Mesenchymal stem cell (in vitro differentiated cells and primary cell): ENCODE measurements around the gene PDE8A.

ENCODE experiments used
- DNase-seq: peaks from one replicate; pipeline ENCODE4 v3.0.0-alpha.2; 2013
- H2AFZ ChIP-seq: one replicate; pipeline ENCODE4 v1.6.1; 2013; ENCODE audit warnings: low read depth, mild to moderate bottlenecking, control low read depth, inconsistent platforms, low read length, moderate library complexity
- H2AK5ac ChIP-seq: 2 replicates; pipeline ENCODE4 v1.6.1; 2013; ENCODE audit warnings: low read length, moderate library complexity, mild to moderate bottlenecking, inconsistent platforms; ENCODE audit not compliant: severe bottlenecking
- H2BK120ac ChIP-seq: one replicate; pipeline ENCODE4 v1.6.1; 2013; ENCODE audit warnings: low read depth, mild to moderate bottlenecking, inconsistent platforms, low read length, moderate library complexity
- H2BK12ac ChIP-seq, 2 experiments: one replicate each; pipeline ENCODE4 v1.6.1; 2013; ENCODE audit warnings: inconsistent platforms in 2 of 2, low read length in 2 of 2, mild to moderate bottlenecking in 2 of 2, moderate library complexity in 2 of 2, control low read depth in 1 of 2
- H2BK15ac ChIP-seq: one replicate; pipeline ENCODE4 v1.6.1; 2013; ENCODE audit warnings: mild to moderate bottlenecking, low read depth, inconsistent platforms; ENCODE audit not compliant: poor library complexity, severe bottlenecking
- H2BK5ac ChIP-seq: 2 replicates; pipeline ENCODE4 v1.6.1; 2013; ENCODE audit warnings: low read depth, mild to moderate bottlenecking, low read length, control low read depth, inconsistent platforms; ENCODE audit not compliant: poor library complexity, severe bottlenecking
- H3K14ac ChIP-seq, 2 experiments: one replicate each; pipeline ENCODE4 v1.6.1; 2013; ENCODE audit warnings: inconsistent platforms in 2 of 2, low read length in 2 of 2, control low read depth in 1 of 2, mild to moderate bottlenecking in 1 of 2, moderate library complexity in 1 of 2
- H3K18ac ChIP-seq, 2 experiments: one replicate each; pipeline ENCODE4 v1.6.1; 2013; ENCODE audit warnings: inconsistent platforms in 2 of 2, low read length in 2 of 2, control low read depth in 1 of 2, low read depth in 1 of 2, mild to moderate bottlenecking in 1 of 2
- H3K23ac ChIP-seq, 2 experiments: one replicate each; pipeline ENCODE4 v1.6.1; 2013; ENCODE audit warnings: inconsistent platforms in 2 of 2, low read length in 2 of 2, mild to moderate bottlenecking in 2 of 2, moderate library complexity in 2 of 2, control low read depth in 1 of 2
- H3K27ac ChIP-seq: 2 replicates; pipeline ENCODE4 v1.5.1; 2013; ENCODE audit warnings: mild to moderate bottlenecking, moderate library complexity, low read length, control low read depth, inconsistent platforms; ENCODE audit not compliant: poor library complexity, severe bottlenecking
- H3K27me3 ChIP-seq, 2 experiments: 2 replicates each; pipeline versions ENCODE4 v1.6.1 to v1.7.0; 2013; ENCODE audit warnings: low read length in 2 of 2, mild to moderate bottlenecking in 2 of 2, moderate library complexity in 2 of 2, control low read depth in 1 of 2, inconsistent platforms in 1 of 2; ENCODE audit not compliant: control insufficient read depth in 1 of 2, insufficient read depth in 1 of 2
- H3K36me3 ChIP-seq, 2 experiments: 2 replicates each; pipeline versions ENCODE4 v1.6.1 to v1.7.0; 2013; ENCODE audit warnings: low read length in 2 of 2, control low read depth in 1 of 2, inconsistent platforms in 1 of 2, low read depth in 1 of 2, mild to moderate bottlenecking in 1 of 2; ENCODE audit not compliant: insufficient read depth in 2 of 2, control insufficient read depth in 1 of 2
- H3K4ac ChIP-seq, 2 experiments: one replicate each; pipeline ENCODE4 v1.6.1; 2013; ENCODE audit warnings: inconsistent platforms in 2 of 2, low read length in 2 of 2, mild to moderate bottlenecking in 2 of 2, moderate library complexity in 2 of 2, control low read depth in 1 of 2, low read depth in 1 of 2
- H3K4me1 ChIP-seq: 2 replicates; pipeline ENCODE4 v1.6.1; 2013; ENCODE audit warnings: low read depth, low read length, control low read depth; ENCODE audit not compliant: control insufficient read depth, insufficient read depth
- H3K4me2 ChIP-seq: 2 replicates; pipeline ENCODE4 v1.6.1; 2013; ENCODE audit warnings: low read length, mild to moderate bottlenecking, inconsistent platforms; ENCODE audit not compliant: poor library complexity, severe bottlenecking
- H3K4me3 ChIP-seq, 2 experiments: 2 replicates each; pipeline versions ENCODE4 v1.5.1 to v1.7.0; 2013; ENCODE audit warnings: low read length in 2 of 2, mild to moderate bottlenecking in 2 of 2, control low read depth in 1 of 2, low read depth in 1 of 2; ENCODE audit not compliant: insufficient read depth in 1 of 2
- H3K79me1 ChIP-seq: replicated peaks from 2 replicates; pipeline ENCODE4 v1.6.1; 2013; ENCODE audit warnings: mild to moderate bottlenecking, control low read depth, low read length, inconsistent platforms; ENCODE audit not compliant: poor library complexity, severe bottlenecking
- H3K9ac ChIP-seq: 2 replicates; pipeline ENCODE4 v1.7.0; 2013; ENCODE audit warnings: mild to moderate bottlenecking, low read length, moderate library complexity
- H3K9me3 ChIP-seq: 2 replicates; pipeline ENCODE4 v1.7.0; 2013; ENCODE audit warnings: mild to moderate bottlenecking, low read length; ENCODE audit not compliant: control insufficient read depth
- H4K8ac ChIP-seq: one replicate; pipeline ENCODE4 v1.6.1; 2013; ENCODE audit warnings: inconsistent platforms, mild to moderate bottlenecking, low read length, moderate library complexity
- H4K91ac ChIP-seq: one replicate; pipeline ENCODE4 v1.6.1; 2013; ENCODE audit warnings: mild to moderate bottlenecking, low read length, inconsistent platforms
- WGBS: methylation state at CpG from one replicate; pipeline ENCODE4 v1.1.7; 2013; ENCODE audit warnings: mixed read lengths; 5-methylcytosine and 5-hydroxymethylcytosine counted together

PDE8A gene

GRCh38 chr15:85149465-85150129, 167.9 kb downstream of the PDE8A start:
- Histone ChIP-seq H3K4me3 (no peak overlapping the region), H2BK12ac (no peak overlapping the region), H3K9ac (no peak overlapping the region), H4K8ac (no peak overlapping the region), H3K9me3 (no peaks in the 10 kb centered on the region), H3K14ac (no peak overlapping the region), H2AFZ (no peak overlapping the region), H3K18ac (no peak overlapping the region), H4K91ac (no peak overlapping the region), H3K23ac (no peak overlapping the region), H3K4me1 (no peaks in the 10 kb centered on the region), H3K4me2 (no peak overlapping the region), H3K79me1 (no peaks in the 10 kb centered on the region), H2BK120ac (no peak overlapping the region), H3K27me3 (peaks cover 0 to 6% of the 10 kb centered on the region in 2 experiments), H3K4ac (no peak overlapping the region), H3K27ac (no peak overlapping the region), H2BK5ac (no peak overlapping the region), H2BK15ac (no peak overlapping the region), H2AK5ac (no peak overlapping the region), H3K36me3 (no peaks in the 10 kb centered on the region)
- DNase-seq: no peak
- 92% methylated on average over 5 of the region's 5 CpGs for WGBS

DNA sequence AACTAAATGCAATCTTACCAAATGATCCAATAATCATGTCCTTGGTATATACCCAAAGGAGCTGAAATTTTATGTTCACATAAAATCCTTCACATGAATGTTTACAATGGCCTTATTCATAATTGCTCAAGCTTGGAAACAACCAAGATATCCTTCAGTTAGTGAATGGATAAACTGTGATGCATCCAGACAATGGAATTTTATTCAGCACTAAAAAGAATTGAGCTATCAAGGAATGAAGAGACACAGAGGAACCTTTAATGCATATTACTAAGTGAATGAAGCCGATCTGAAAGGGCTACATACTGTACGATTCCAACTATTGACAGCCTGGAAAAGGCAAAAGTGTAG, 168.4 kb downstream of the PDE8A start:
- Histone ChIP-seq H3K9ac (no peak overlapping the region), H3K36me3 (no peaks in the 10 kb centered on the region), H3K14ac (no peak overlapping the region), H2AFZ (no peak overlapping the region), H3K9me3 (no peaks in the 10 kb centered on the region), H2AK5ac (no peak overlapping the region), H3K18ac (no peak overlapping the region), H3K27ac (no peak overlapping the region), H4K8ac (no peak overlapping the region), H4K91ac (no peak overlapping the region), H3K79me1 (no peaks in the 10 kb centered on the region), H3K4me3 (no peak overlapping the region), H3K4ac (no peak overlapping the region), H3K27me3 (peaks cover 0 to 7% of the 10 kb centered on the region in 2 experiments), H3K23ac (no peak overlapping the region), H3K4me2 (no peak overlapping the region), H3K4me1 (no peaks in the 10 kb centered on the region), H2BK15ac (no peak overlapping the region), H2BK120ac (no peak overlapping the region), H2BK5ac (no peak overlapping the region), H2BK12ac (no peak overlapping the region)
- 98% methylated on average over 2 of the region's 2 CpGs for WGBS
- DNase-seq: no peak

DNA sequence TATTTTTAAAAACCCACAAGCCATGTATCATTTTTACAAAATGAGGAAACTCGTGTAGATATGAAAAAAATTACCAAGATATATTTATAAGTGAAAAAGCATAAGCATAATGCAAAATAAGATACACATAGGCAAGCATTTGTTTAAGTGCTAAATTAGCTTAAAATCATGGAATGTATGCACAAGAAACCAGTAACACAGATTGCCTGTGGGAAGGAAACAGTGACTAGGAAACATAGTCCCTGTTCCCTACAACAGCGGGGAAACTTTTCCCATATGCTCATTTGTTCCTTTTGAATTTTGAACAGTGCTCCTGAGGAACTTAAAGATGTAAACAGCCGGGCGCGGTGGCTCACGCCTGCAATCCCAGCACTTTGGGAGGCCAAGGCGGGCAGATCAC, 169.5 kb downstream of the PDE8A start:
- no peak overlapping the region for H3K9ac ChIP-seq
- H3K23ac ChIP-seq: no peak overlapping the region
- WGBS: 100% methylated on average over 5 of the region's 7 CpGs
- no peak overlapping the region for H3K4ac ChIP-seq
- no peak overlapping the region for H2BK15ac ChIP-seq
- DNase-seq: no peak
- no peak overlapping the region for H2AFZ ChIP-seq
- no peaks in the 10 kb centered on the region for H3K36me3 ChIP-seq
- H2AK5ac ChIP-seq: no peak overlapping the region
- H3K4me1 ChIP-seq: no peaks in the 10 kb centered on the region
- H4K8ac ChIP-seq: no peak overlapping the region
- no peaks in the 10 kb centered on the region for H3K9me3 ChIP-seq
- H3K79me1 ChIP-seq: no peaks in the 10 kb centered on the region
- no peak overlapping the region for H3K18ac ChIP-seq
- no peak overlapping the region for H2BK120ac ChIP-seq
- H3K14ac ChIP-seq: no peak overlapping the region
- no peak overlapping the region for H4K91ac ChIP-seq
- no peak overlapping the region for H3K27ac ChIP-seq
- H3K27me3 ChIP-seq: peaks cover 0 to 7% of the 10 kb centered on the region in 2 experiments
- no peak overlapping the region for H3K4me3 ChIP-seq
- H3K4me2 ChIP-seq: no peak overlapping the region
- no peak overlapping the region for H2BK5ac ChIP-seq
- H2BK12ac ChIP-seq: no peak overlapping the region

DNA sequence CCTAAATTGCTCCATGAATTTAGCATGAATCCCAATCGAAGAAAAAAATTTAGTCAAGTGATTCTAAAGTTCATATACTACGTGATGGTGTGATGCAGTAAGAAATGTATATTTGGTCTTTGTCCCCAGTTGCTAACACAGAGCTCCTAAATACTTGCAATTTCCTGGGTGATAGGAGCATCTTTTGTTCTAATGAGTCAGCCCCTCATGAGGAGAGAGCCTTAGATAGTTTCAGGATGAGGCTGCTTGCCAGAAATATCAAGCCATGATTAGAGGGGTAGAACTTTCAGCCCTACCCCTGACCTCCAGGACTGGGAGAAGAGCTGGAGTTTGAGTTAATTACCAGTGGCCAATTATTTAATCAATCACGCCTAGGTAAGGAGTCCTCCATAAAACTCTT, 170.2 kb downstream of the PDE8A start:
- no peaks in the 10 kb centered on the region for H3K79me1 ChIP-seq
- H3K27ac ChIP-seq: no peak overlapping the region
- H2AK5ac ChIP-seq: no peak overlapping the region
- H3K4me3 ChIP-seq: no peak overlapping the region
- no peak for DNase-seq
- WGBS: 91% methylated on average over 2 of the region's 3 CpGs
- H2BK12ac ChIP-seq: no peak overlapping the region
- H3K9ac ChIP-seq: no peak overlapping the region
- no peak overlapping the region for H2BK5ac ChIP-seq
- no peak overlapping the region for H2BK120ac ChIP-seq
- no peak overlapping the region for H3K4me2 ChIP-seq
- H3K36me3 ChIP-seq: no peaks in the 10 kb centered on the region
- H4K91ac ChIP-seq: no peak overlapping the region
- H3K4ac ChIP-seq: no peak overlapping the region
- no peak overlapping the region for H3K18ac ChIP-seq
- no peak overlapping the region for H3K14ac ChIP-seq
- no peak overlapping the region for H2AFZ ChIP-seq
- peaks cover 0 to 7% of the 10 kb centered on the region in 2 experiments for H3K27me3 ChIP-seq
- H3K23ac ChIP-seq: no peak overlapping the region
- no peaks in the 10 kb centered on the region for H3K9me3 ChIP-seq
- H3K4me1 ChIP-seq: no peaks in the 10 kb centered on the region
- H4K8ac ChIP-seq: no peak overlapping the region
- no peak overlapping the region for H2BK15ac ChIP-seq
